ENCODE data around the gene RNF220.
"Not testable (repeated sequence)": the region's sequence is repeated elsewhere in the genome, so short reads cannot be mapped to it uniquely, and the experiment has no call there.

The RNF220 gene

DNA sequence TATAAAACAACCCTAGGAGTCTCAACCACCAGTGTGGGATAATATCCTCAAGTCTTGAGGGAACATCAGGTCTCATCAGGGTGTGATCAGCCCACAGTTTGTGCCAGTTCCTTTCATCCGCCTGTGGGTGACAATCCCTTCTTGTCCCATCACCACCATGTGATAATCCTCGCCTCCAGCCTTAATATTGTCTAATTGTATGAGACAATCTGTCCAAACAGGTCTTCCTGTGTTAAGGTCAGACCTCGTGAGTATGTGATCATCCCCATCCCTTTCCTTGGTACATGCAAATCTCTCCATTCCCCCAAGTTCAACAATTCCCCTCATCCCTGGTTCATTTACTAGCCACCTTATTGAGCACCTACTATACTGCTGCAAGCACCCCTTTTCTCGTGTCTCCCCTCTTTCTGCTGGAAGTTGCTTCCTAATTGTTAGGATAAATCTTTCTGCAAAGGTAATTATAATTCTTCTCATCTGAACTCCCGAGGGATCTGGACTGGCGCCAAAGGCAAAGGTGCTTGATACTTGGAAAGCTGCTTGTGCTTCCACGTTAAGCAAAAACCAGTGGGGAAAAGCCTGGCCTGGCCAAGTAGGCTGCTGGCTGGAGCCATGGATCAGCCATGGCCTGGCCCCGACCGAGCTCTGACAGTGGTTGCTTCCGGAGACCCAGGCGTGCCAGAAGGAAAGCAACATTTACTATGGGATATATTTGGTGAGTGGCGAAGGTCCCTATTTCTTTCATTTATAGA lies 92.5 kb downstream of the RNF220 start:
- Histone ChIP-seq H3K27ac (ENCODE audit: low read length) (no peak overlapping the region), H3K9me3 (ENCODE audit: control insufficient read depth in 2 of 2, low read length in 2 of 2) (no peaks in the 10 kb centered on the region), H3K4me3 (ENCODE audit: low read length in 2 of 2) (no peak overlapping the region), H3K27me3 (ENCODE audit: control insufficient read depth in 1 of 2, insufficient read depth in 2 of 2, low read length in 2 of 2) (peaks cover 6 to 7% of the 10 kb centered on the region in 2 donors), H3K4me1 (ENCODE audit: control insufficient read depth, insufficient read depth, low read length) (peaks cover 3% of the 10 kb centered on the region), H3K36me3 (ENCODE audit: control insufficient read depth in 2 of 2, insufficient read depth in 2 of 2, low read length in 2 of 2) (no peaks in the 10 kb centered on the region), H3K9ac (ENCODE audit: low read length in 2 of 2) (no peak overlapping the region)

DNA sequence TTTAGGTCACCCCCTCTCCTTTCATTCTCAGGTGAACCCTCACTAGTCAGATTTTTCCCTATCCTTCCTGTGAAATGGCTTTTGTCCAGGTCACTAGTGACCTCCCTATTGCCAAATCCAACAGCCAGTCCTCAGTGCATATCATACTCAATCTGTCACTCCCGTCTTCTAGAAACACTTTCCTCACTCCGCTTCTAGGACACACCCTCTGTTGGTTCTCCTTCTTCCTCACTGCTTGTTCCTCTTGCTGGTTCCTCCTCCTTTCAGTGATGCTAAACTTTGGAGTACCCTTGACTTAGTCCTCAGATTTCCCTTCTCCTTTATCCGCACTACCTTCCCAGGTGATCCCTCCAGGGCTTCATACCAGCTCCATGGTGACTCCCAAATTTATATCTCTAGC lies 94.3 kb downstream of the RNF220 start:
- no peak overlapping the region for H3K9ac ChIP-seq (ENCODE audit: low read length in 2 of 2)
- H3K4me3 ChIP-seq (ENCODE audit: low read length in 2 of 2), result no peak overlapping the region
- no peaks in the 10 kb centered on the region for H3K36me3 ChIP-seq (ENCODE audit: control insufficient read depth in 2 of 2, insufficient read depth in 2 of 2, low read length in 2 of 2)
- no peaks in the 10 kb centered on the region for H3K9me3 ChIP-seq (ENCODE audit: control insufficient read depth in 2 of 2, low read length in 2 of 2)
- H3K27me3 ChIP-seq (ENCODE audit: control insufficient read depth in 1 of 2, insufficient read depth in 2 of 2, low read length in 2 of 2), result peaks cover 6 to 7% of the 10 kb centered on the region in 2 donors
- H3K27ac ChIP-seq (ENCODE audit: low read length), result no peak overlapping the region
- H3K4me1 ChIP-seq (ENCODE audit: control insufficient read depth, insufficient read depth, low read length), result peaks cover 3% of the 10 kb centered on the region

DNA sequence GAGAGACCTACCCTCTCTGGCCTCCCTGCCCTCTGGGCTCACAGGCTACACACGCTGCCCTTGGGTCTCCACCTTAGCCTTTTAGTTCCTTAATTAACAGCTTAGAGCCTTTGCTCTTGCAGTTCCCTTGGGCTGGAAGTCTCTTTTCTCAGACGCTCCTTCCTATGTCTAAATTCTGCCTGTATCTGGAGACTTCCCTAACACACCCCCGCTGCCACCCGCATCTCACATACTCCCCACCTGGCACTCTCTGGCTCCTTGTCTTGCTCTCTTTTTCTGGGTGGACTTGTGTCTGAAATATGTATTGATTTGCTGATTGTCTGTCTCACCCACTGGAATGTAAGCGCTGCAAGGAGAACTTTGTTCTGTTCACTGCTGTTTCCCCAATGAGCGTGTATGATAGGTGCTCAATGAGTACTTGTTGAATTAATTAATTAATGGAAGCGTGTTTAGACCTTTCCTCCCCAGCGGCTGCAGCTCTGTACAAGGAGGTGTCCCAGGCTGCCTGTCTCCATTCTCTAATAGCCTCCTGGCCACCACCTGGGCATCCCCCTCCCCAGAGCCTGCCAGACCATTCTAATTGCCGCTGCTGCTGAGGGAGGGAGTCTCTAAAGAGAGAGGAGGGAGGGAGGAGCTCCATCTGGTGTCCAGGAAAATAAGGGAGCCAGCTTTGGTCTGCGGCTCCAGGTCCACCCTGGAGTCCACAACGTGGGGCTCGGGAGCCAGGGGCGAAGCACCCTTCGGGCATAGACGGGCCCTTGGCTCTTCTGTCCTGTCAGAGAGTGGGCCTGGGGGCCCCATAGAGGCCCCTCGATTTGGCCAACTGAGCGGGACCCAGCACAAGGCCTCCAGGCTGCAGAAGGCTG lies 95.4 kb downstream of the RNF220 start:
- Histone ChIP-seq H3K9me3 (ENCODE audit: control insufficient read depth in 2 of 2, low read length in 2 of 2) (no peaks in the 10 kb centered on the region), H3K4me3 (ENCODE audit: low read length in 2 of 2) (no peak overlapping the region), H3K36me3 (ENCODE audit: control insufficient read depth in 2 of 2, insufficient read depth in 2 of 2, low read length in 2 of 2) (no peaks in the 10 kb centered on the region), H3K4me1 (ENCODE audit: control insufficient read depth, insufficient read depth, low read length) (peaks cover 3% of the 10 kb centered on the region), H3K27ac (ENCODE audit: low read length) (no peak overlapping the region), H3K9ac (ENCODE audit: low read length in 2 of 2) (no peak overlapping the region), H3K27me3 (ENCODE audit: control insufficient read depth in 1 of 2, insufficient read depth in 2 of 2, low read length in 2 of 2) (peaks cover 6 to 7% of the 10 kb centered on the region in 2 donors)

DNA sequence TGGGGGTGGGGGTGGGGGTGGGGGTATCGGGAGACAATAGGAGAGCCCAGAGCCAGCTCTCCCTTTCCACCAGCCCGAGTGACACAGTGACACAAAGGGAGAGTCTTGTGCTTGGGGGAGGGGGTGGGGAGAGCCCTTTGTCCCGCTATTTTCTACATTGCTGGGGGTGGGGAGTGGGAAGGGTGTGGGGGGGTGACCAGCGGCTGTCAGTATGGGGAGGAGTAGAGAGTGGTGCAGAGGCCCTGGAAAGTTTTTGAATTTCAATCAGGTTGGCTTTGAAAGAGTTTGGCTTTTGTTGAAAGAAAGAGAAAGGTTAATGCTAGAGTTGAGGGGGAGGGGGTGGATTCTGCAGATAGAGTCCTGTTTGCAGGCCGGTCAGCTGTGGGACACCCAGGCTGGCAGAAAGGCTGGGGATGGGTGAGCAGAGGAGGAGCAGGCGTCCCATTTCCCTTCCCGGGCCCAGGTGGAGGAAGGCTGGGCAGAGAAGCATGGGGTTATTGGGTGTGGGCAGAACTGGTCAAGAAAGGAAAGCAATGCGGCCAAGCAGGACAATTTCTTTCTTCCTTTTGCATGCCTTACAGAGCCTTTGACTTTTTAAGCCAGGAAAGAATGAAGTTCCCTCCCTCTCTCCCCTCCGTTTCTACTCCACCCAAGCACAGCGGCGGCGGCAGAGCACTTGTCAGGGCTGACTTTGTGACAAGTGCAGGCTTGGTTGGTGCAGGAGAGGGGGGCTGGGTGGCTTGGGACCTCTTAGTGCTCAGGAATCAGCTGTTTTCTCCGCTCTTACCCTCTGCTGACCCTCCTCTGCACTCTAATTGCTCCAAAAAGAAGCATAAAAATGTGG lies 96.2 kb downstream of the RNF220 start:
- Histone ChIP-seq H3K4me3 (ENCODE audit: low read length in 2 of 2) (no peak overlapping the region), H3K9ac (ENCODE audit: low read length in 2 of 2) (no peak overlapping the region), H3K27me3 (ENCODE audit: control insufficient read depth in 1 of 2, insufficient read depth in 2 of 2, low read length in 2 of 2) (peaks cover 6 to 9% of the 10 kb centered on the region in 2 donors), H3K9me3 (ENCODE audit: control insufficient read depth in 2 of 2, low read length in 2 of 2) (no peaks in the 10 kb centered on the region), H3K36me3 (ENCODE audit: control insufficient read depth in 2 of 2, insufficient read depth in 2 of 2, low read length in 2 of 2) (no peaks in the 10 kb centered on the region), H3K27ac (ENCODE audit: low read length) (no peak overlapping the region), H3K4me1 (ENCODE audit: control insufficient read depth, insufficient read depth, low read length) (peaks cover 3% of the 10 kb centered on the region)

DNA sequence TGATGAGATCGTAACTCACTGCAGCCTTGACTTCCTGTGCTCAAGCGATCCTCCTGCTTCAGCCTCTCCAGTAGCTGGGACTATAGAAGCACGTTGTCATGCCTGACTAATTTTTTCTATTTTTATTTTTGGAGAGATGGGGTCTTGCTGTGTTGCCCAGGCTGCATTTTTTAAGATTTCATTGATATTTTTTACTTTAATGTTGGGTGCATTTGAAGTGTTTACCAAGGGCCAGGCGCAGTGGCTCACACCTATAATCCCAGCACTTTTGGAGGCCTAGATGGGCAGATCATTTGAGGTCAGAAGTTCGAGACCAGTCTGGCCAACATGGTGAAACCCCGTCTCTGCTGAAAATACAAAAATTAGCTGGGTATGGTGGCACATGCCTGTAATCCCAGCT lies 97.8 kb downstream of the RNF220 start:
- H3K27me3 ChIP-seq (ENCODE audit: control insufficient read depth in 1 of 2, insufficient read depth in 2 of 2, low read length in 2 of 2); H3K27ac ChIP-seq (ENCODE audit: low read length); H3K9ac ChIP-seq (ENCODE audit: low read length in 2 of 2); H3K9me3 ChIP-seq (ENCODE audit: control insufficient read depth in 2 of 2, low read length in 2 of 2); H3K36me3 ChIP-seq (ENCODE audit: control insufficient read depth in 2 of 2, insufficient read depth in 2 of 2, low read length in 2 of 2); H3K4me1 ChIP-seq (ENCODE audit: control insufficient read depth, insufficient read depth, low read length); H3K4me3 ChIP-seq (ENCODE audit: low read length in 2 of 2): not testable (repeated sequence)

DNA sequence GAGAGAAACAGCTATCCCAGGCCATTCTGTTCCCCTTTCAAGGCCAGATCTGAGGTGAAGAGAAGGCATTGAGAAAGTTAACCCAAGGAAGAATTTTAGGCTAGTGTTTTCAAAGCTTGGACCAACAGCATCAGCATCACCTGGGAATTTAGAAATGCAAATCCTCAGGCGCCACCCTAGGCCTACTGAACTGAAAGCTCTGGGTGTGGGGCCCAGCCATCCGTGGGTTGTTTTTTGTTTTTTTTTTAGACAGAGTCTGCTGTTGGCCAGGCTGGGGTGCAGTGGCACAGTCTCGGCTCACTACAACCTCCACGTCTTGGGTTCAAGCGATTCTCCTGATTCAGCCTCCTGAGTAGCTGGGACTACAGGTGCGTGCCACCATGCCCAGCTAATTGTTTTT lies 98.6 kb downstream of the RNF220 start:
- H3K9me3 ChIP-seq (ENCODE audit: control insufficient read depth in 2 of 2, low read length in 2 of 2), result no peaks in the 10 kb centered on the region
- no peak overlapping the region for H3K27ac ChIP-seq (ENCODE audit: low read length)
- H3K9ac ChIP-seq (ENCODE audit: low read length in 2 of 2), result no peak overlapping the region
- H3K36me3 ChIP-seq (ENCODE audit: control insufficient read depth in 2 of 2, insufficient read depth in 2 of 2, low read length in 2 of 2), result no peaks in the 10 kb centered on the region
- no peak overlapping the region for H3K4me3 ChIP-seq (ENCODE audit: low read length in 2 of 2)
- peaks cover 3% of the 10 kb centered on the region for H3K4me1 ChIP-seq (ENCODE audit: control insufficient read depth, insufficient read depth, low read length)
- H3K27me3 ChIP-seq (ENCODE audit: control insufficient read depth in 1 of 2, insufficient read depth in 2 of 2, low read length in 2 of 2), result peaks cover 9% of the 10 kb centered on the region in 2 donors

DNA sequence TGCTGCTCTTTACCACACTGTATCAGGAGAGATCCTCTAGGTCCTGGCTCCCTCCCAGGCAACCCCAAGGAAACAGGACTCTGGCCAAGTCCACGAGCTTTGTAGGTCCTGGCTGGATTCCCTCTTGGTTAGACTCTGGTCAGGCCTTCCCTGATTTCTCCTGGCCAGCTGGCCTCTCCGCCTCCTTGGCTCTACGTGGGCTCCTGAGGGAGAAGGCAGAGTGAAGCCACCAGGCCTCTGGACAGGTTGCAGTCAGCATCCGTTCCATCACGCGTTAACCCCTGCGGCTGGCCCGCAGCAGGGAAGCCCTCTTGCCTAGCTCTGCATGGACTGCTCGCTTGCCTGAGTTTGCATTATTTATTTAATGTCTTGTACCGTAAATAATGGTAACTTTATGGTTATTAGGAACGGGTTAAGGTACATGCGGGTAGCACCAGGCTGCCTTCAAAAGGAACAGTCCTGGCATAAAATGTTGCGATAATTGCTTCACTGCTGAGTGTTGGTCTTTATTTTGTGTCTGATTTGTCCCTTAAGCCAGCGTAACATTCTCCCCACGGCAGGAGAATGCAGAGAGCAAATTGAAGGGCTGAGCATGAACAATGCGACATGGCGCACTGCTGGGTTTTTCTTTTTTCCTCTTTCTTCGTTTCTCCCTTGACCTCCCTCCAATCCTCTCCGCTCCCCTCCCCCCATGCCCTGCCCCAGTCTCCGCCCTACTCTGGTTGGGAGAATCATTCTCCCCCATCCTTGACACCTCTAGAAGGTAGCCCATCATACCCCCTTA lies 100.3 kb downstream of the RNF220 start:
- Histone ChIP-seq H3K4me3 (ENCODE audit: low read length in 2 of 2) (no peak overlapping the region), H3K4me1 (ENCODE audit: control insufficient read depth, insufficient read depth, low read length) (peaks cover 3% of the 10 kb centered on the region), H3K27me3 (ENCODE audit: control insufficient read depth in 1 of 2, insufficient read depth in 2 of 2, low read length in 2 of 2) (peaks cover 2 to 10% of the 10 kb centered on the region in 2 donors), H3K36me3 (ENCODE audit: control insufficient read depth in 2 of 2, insufficient read depth in 2 of 2, low read length in 2 of 2) (no peaks in the 10 kb centered on the region), H3K9ac (ENCODE audit: low read length in 2 of 2) (no peak overlapping the region), H3K9me3 (ENCODE audit: control insufficient read depth in 2 of 2, low read length in 2 of 2) (no peaks in the 10 kb centered on the region), H3K27ac (ENCODE audit: low read length) (no peak overlapping the region)

DNA sequence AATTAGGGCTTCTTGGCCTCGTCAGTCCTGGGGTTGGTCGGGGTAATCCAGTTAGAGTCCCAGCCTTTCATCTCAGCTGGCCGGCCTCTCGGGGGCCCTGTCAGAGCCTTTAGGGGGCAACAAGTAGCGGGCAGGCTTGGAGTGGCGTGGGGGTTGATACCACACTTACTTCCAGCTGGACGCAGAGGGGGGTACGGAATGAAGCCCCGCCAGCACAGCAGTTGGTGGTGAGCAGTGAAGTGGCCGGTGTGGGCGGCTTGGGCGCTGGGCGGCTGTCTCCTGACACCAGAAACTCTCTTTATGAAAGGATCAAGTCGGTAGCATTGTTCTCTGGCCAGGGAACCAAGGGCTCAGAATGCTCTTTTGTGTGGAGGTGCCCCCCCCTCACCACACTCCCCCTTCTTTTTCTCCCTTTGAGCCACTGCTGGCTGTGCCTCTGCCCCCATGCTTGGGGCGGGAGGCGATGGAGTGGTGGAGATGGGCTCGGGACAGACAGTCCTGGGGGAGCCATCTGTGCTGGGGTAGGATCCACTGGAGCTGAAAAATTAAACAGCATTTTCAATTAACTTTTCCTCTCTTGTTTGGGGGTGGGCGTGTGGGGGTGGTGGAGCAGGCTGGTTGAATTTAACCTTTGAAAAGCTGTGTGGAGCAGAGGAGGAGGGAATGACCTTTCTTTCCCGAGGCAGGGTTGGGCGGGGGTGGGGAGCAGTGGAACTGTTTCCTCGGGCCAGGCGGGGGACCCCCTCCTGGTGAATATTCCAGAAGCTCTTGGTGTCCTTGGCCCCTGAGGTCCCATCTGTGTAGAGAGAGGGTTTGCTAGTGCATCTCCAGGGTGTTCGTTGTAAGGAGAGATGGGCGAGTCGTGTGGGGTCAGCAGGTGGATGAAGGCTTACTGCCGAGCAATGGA lies 102.7 kb downstream of the RNF220 start:
- H3K4me3 ChIP-seq (ENCODE audit: low read length in 2 of 2), result no peak overlapping the region
- H3K36me3 ChIP-seq (ENCODE audit: control insufficient read depth in 2 of 2, insufficient read depth in 2 of 2, low read length in 2 of 2), result no peaks in the 10 kb centered on the region
- H3K9me3 ChIP-seq (ENCODE audit: control insufficient read depth in 2 of 2, low read length in 2 of 2), result no peaks in the 10 kb centered on the region
- no peak overlapping the region for H3K9ac ChIP-seq (ENCODE audit: low read length in 2 of 2)
- no peaks in the 10 kb centered on the region for H3K4me1 ChIP-seq (ENCODE audit: control insufficient read depth, insufficient read depth, low read length)
- H3K27ac ChIP-seq (ENCODE audit: low read length), result no peak overlapping the region
- peaks cover 2 to 8% of the 10 kb centered on the region in 2 donors for H3K27me3 ChIP-seq (ENCODE audit: control insufficient read depth in 1 of 2, insufficient read depth in 2 of 2, low read length in 2 of 2)

DNA sequence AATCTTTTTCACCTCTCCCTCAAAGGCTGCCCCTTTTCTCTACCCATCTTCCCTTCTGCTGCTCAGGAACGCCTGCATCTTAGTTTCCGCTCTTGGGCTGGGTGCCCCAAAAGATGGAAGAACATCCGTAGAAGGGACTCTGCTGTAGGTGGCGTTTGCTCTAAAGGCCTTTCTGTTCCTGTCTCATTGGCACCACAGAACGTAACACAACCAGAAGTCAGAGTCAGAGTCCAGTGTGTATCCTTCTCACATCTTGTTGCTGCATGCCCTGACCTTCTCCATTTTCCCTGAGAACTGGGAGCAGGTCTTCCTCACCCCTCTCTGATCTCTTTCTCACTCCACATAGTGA lies 103.3 kb downstream of the RNF220 start:
- Histone ChIP-seq H3K9ac (ENCODE audit: low read length in 2 of 2) (no peak overlapping the region), H3K27me3 (ENCODE audit: control insufficient read depth in 1 of 2, insufficient read depth in 2 of 2, low read length in 2 of 2) (peaks cover 2 to 8% of the 10 kb centered on the region in 2 donors), H3K4me1 (ENCODE audit: control insufficient read depth, insufficient read depth, low read length) (no peaks in the 10 kb centered on the region), H3K4me3 (ENCODE audit: low read length in 2 of 2) (no peak overlapping the region), H3K36me3 (ENCODE audit: control insufficient read depth in 2 of 2, insufficient read depth in 2 of 2, low read length in 2 of 2) (no peaks in the 10 kb centered on the region), H3K27ac (ENCODE audit: low read length) (no peak overlapping the region), H3K9me3 (ENCODE audit: control insufficient read depth in 2 of 2, low read length in 2 of 2) (no peaks in the 10 kb centered on the region)

All from stomach smooth muscle (tissue), 2 donors.